K562 (cell line): ENCODE data around the gene SCYL1. TPM values are rescaled to one million over a fixed set of nuclear protein-coding genes. Genes with fewer than 3 reads are reported as not detected.

ENCODE experiments used
- ATAC-seq: fragments of 200-7000 bp; cut with Tn5 transposase; 3 replicates; pipeline ENCODE4 v1.9.1; 2020; ENCODE audit warnings: moderate library complexity
- BruUV-seq: library from RNA; stranded (reverse); fragments of 400-500 nt; replicated peaks from 2 replicates; lab custom pipeline; 2021; lab: Mats Ljungman, UMichigan
- CTCF ChIA-PET: fragments of 300-600 bp; formaldehyde crosslinking; extraction: SDS; loops from one replicate; lab custom pipeline; 2021; ENCODE audit warnings: low intra/inter-chr PET ratio; lab: Yijun Ruan, JAX
- POLR2A ChIA-PET: fragments of 300-600, 350-650 bp; sonication (Branson Sonifier 250); formaldehyde crosslinking; extraction: SDS; loops from one replicate; lab custom pipeline; 2021; ENCODE audit warnings: antibody characterized with exemption, inconsistent platforms; lab: Yijun Ruan, JAX
- DNase-seq, 4 experiments: peaks; one replicate each; pipeline versions ENCODE4 v3.0.0 to v3.0.0-alpha.2; 2011 to 2018; ENCODE audit warnings: low spot score in 3 of 4, mixed read lengths in 3 of 4; ENCODE audit errors: extremely low read depth in 1 of 4
- FAIRE-seq: peaks from 2 replicates; lab custom pipeline; 2011; peaks lifted over from hg19 to GRCh38; lab: Jason Lieb, UNC
- H2AFZ ChIP-seq: 2 replicates; pipeline ENCODE4 v1.6.0; 2011; ENCODE audit warnings: low read depth, low read length, control low read depth, inconsistent platforms
- H3K27ac ChIP-seq: fragments of 200-600 bp; 3 replicates; pipeline ENCODE4 v1.8.0; 2011; ENCODE audit warnings: low read depth, mild to moderate bottlenecking, control low read depth, inconsistent platforms, low read length, moderate library complexity, mixed read lengths; ENCODE audit errors: extremely low read depth
- H3K27me3 ChIP-seq, 2 experiments: fragments of 300-600 bp in 1 of 2; 2 replicates in 1 of 2; 3 replicates in 1 of 2; pipeline versions ENCODE4 v1.6.0 to v1.8.0; 2011; ENCODE audit warnings: inconsistent platforms in 2 of 2, low read length in 2 of 2, mild to moderate bottlenecking in 1 of 2, mixed read lengths in 1 of 2, moderate library complexity in 1 of 2; ENCODE audit not compliant: control insufficient read depth in 2 of 2, insufficient read depth in 2 of 2
- H3K36me3 ChIP-seq: fragments of 300-600 bp; 3 replicates; pipeline ENCODE4 v1.8.0; 2011; ENCODE audit warnings: mild to moderate bottlenecking, low read length, inconsistent platforms; ENCODE audit not compliant: control insufficient read depth, insufficient read depth
- H3K4me1 ChIP-seq, 2 experiments: fragments of 200-600 bp in 1 of 2; replicated peaks in 1 of 2; 2 replicates in 1 of 2; 3 replicates in 1 of 2; pipeline versions ENCODE4 v1.5.1 to v1.8.0; 2011; ENCODE audit warnings: inconsistent platforms in 2 of 2, low read length in 2 of 2, mild to moderate bottlenecking in 1 of 2, mixed read lengths in 1 of 2, moderate library complexity in 1 of 2; ENCODE audit not compliant: control insufficient read depth in 2 of 2, insufficient read depth in 2 of 2
- H3K4me2 ChIP-seq: 2 replicates; pipeline ENCODE4 v1.6.1; 2011; ENCODE audit warnings: low read length, control low read depth, inconsistent platforms, mixed read lengths; ENCODE audit not compliant: insufficient read depth
- H3K4me3 ChIP-seq: fragments of 200-600 bp; sonication (generic), shearing (Covaris generic); 2 replicates; pipeline ENCODE4 v1.5.1; 2016; ENCODE audit warnings: control low read depth, inconsistent platforms
- H3K79me2 ChIP-seq: fragments of 200-600 bp; 3 replicates; pipeline ENCODE4 v1.8.0; 2011; ENCODE audit warnings: low read length, inconsistent platforms; ENCODE audit not compliant: control insufficient read depth, insufficient read depth
- H3K9ac ChIP-seq, 2 experiments: 2 replicates each; pipeline versions ENCODE4 v1.6.0 to v1.6.1; 2011; ENCODE audit warnings: low read depth in 2 of 2, low read length in 2 of 2, control low read depth in 1 of 2, inconsistent platforms in 1 of 2, mild to moderate bottlenecking in 1 of 2, mixed read lengths in 1 of 2; ENCODE audit not compliant: insufficient read depth in 1 of 2
- H3K9me1 ChIP-seq: one replicate; pipeline ENCODE4 v1.6.0; 2011; ENCODE audit warnings: inconsistent platforms, mild to moderate bottlenecking, low read length, moderate library complexity; ENCODE audit not compliant: control insufficient read depth, insufficient read depth
- H3K9me3 ChIP-seq: replicated peaks from 2 replicates; pipeline ENCODE4 v1.5.1; 2011; ENCODE audit warnings: low read depth, low read length, inconsistent platforms; ENCODE audit not compliant: control insufficient read depth, insufficient read depth
- H4K20me1 ChIP-seq: replicated peaks from 2 replicates; pipeline ENCODE4 v1.6.1; 2011; ENCODE audit warnings: low read length, inconsistent platforms, mixed read lengths; ENCODE audit not compliant: control insufficient read depth, insufficient read depth
- CEBPB ChIP-seq: fragments of 450-650 bp; IDR thresholded peaks from 2 replicates; pipeline ENCODE4 v1.6.1; 2016; ENCODE audit warnings: missing genetic modification characterization, missing compliant biosample characterization
- LARP7 ChIP-seq: fragments of 450-650 bp; IDR thresholded peaks from 2 replicates; pipeline ENCODE4 v1.6.1; 2016
- MCM3 ChIP-seq: fragments of 450-650 bp; IDR thresholded peaks from 2 replicates; pipeline ENCODE4 v1.6.1; 2016
- PML ChIP-seq: IDR thresholded peaks from 2 replicates; pipeline ENCODE4 v1.6.1; 2012; ENCODE audit warnings: low read length, inconsistent platforms
- SP2 ChIP-seq: IDR thresholded peaks from 2 replicates; pipeline ENCODE4 v1.6.1; 2011; ENCODE audit warnings: mild to moderate bottlenecking, low read depth, low read length, moderate library complexity; ENCODE audit not compliant: poor library complexity, severe bottlenecking; ENCODE audit errors: extremely low read depth
- TGIF2 ChIP-seq: sonication (generic); formaldehyde crosslinking; IDR thresholded peaks from 2 replicates; pipeline ENCODE4 v1.8.1; 2022; ENCODE audit warnings: mild to moderate bottlenecking, missing genetic modification reagents, moderate library complexity
- ZBED1 ChIP-seq: IDR thresholded peaks from 2 replicates; pipeline ENCODE4 v1.6.1; 2014
- ZNF224 ChIP-seq: sonication (generic); formaldehyde crosslinking; IDR thresholded peaks from 2 replicates; pipeline ENCODE4 v1.8.0; 2022; ENCODE audit warnings: mild to moderate bottlenecking, missing genetic modification reagents
- WGBS: fragments of 100-300 bp; shearing (Covaris generic); methylation state at CpG from one replicate; pipeline ENCODE4 v1.1.6; 2016; ENCODE audit warnings: low coverage, mixed read lengths; ENCODE audit not compliant: insufficient coverage; ENCODE audit errors: missing lambda C conversion rate; 5-methylcytosine and 5-hydroxymethylcytosine counted together
- in situ Hi-C: fragments of 300-500 bp; cut with MboI; formaldehyde crosslinking; loops from 4 replicates; pipeline ENCODE4 v1.15.0; 2018; ENCODE audit warnings: inconsistent platforms, mixed read lengths
- intact Hi-C: fragments of 100-400 bp; cut with micrococcal nuclease; formaldehyde crosslinking; loops from 2 replicates; pipeline ENCODE4 v1.14.2; 2022
- polyA plus RNA-seq, 8 experiments: library from polyadenylated mRNA; depleted of rRNA in 4 of 8; stranded (reverse) in 5 of 8; unstranded in 3 of 8; fragments of >200 nt; fragmentation: Nextera tagmentation in 2 of 8; fragmentation: Illumina TruSeq in 1 of 8; extraction: Ambion mirVana in 2 of 8; extraction: Trizol in 1 of 8; gene quantifications; 2 replicates each; pipeline versions ENCODE4 v1.2.1 to v1.2.3, GENCODE V29; 2011 to 2014; ENCODE audit warnings: inconsistent platforms in 1 of 8, missing spikeins in 1 of 8
- total RNA-seq, 7 experiments: library from RNA; depleted of rRNA in 6 of 7; stranded (reverse); fragments of >200 nt in 6 of 7; fragmentation: Illumina TruSeq in 2 of 7; extraction: Trizol in 2 of 7; gene quantifications; 2 replicates each; pipeline versions ENCODE4 v1.2.1 to v1.2.3, GENCODE V29; 2011 to 2021; ENCODE audit warnings: low replicate concordance in 1 of 7
- TF ChIP-seq, protein P1 (sequence below): fragments of 250-450 bp; sonication (Bioruptor Pico); IDR thresholded peaks from 2 replicates; pipeline ENCODE4 v1.8.0; 2021; ENCODE audit warnings: moderate library complexity, mild to moderate bottlenecking, inconsistent platforms
- TF ChIP-seq, protein P2 (sequence below): sonication (generic); formaldehyde crosslinking; IDR thresholded peaks from 2 replicates; pipeline ENCODE4 v1.8.0; 2022; ENCODE audit warnings: mild to moderate bottlenecking, missing genetic modification reagents
- TF ChIP-seq, protein P3 (sequence below): IDR thresholded peaks from 3 replicates; pipeline ENCODE4 v1.6.1; 2011; ENCODE audit warnings: borderline replicate concordance, mild to moderate bottlenecking; ENCODE audit not compliant: insufficient read length, insufficient read depth

Gene SCYL1
- total and polyA plus RNA-seq, 9 of the 15 experiments (the other 6 are each of a cell fraction or from before 2014, with no cell fraction given): 1.9 to 145 (median 57.6) TPM

DNA sequence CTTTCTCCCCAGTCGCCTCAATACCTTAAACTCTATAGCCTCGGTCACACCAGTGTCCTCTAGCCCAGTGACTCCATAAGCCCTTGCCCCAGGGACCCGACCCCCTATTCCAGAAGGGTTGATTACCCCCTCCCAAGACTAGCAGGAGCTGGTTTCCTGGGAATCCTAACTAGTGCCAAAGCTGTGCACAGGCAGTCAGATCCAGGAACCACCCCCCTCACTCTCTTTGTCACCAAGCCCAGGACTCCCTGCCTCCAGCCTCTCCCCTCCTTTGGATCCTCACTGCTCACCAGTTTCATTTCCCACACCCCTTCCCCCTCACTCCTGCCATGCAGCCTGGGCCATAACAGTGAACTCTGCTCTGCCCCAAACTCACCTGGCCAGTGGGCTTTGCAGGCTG lies 23.5 kb downstream of the SCYL1 start:
- intact Hi-C loops: loop anchor here (10.0 kb wide), 1 partner anchor 266 kb away; no protein-coding TSS in a partner anchor
- Histone ChIP-seq H4K20me1 (0 out of 2 replicates have a peak, but pooled peaks cover 8% of the 10 kb centered on the region), H3K9me3 (no peaks in the 10 kb centered on the region), H3K27me3 (no peaks in the 10 kb centered on the region), H3K36me3 (no peaks in the 10 kb centered on the region), H3K4me2 (no peak overlapping the region), H3K9me1 (no peaks in the 10 kb centered on the region), H3K27ac (no peak overlapping the region), H2AFZ (no peak overlapping the region), H3K9ac (no peak overlapping the region; a peak in 1 of 4 replicates), H3K4me1 (peaks cover 35 to 69% of the 10 kb centered on the region in 2 experiments)
- ATAC-seq (no peak), FAIRE-seq (no peak)
- ChIA-PET POLR2A (interaction anchor here (0.7 to 2.0 kb wide), 2 partner anchors 33 to 49 kb away, joined by 3 to 8 read pairs; partner anchors contain the start of gene MALAT1), CTCF (no interaction called here)
- BruUV-seq: no TSS peak
- WGBS: 53% methylated on average over 3 of the region's 3 CpGs
- TF ChIP-seq PML (no peak), MCM3 (no peak), LARP7 (no peak)
- TF ChIP-seq, all 486 proteins: peak for 0
- Histone ChIP-seq H3K4me3 (no peak overlapping the region), H3K79me2 (no peaks in the 10 kb centered on the region)
- no peak for DNase-seq
- in situ Hi-C loops: no loop called here

DNA sequence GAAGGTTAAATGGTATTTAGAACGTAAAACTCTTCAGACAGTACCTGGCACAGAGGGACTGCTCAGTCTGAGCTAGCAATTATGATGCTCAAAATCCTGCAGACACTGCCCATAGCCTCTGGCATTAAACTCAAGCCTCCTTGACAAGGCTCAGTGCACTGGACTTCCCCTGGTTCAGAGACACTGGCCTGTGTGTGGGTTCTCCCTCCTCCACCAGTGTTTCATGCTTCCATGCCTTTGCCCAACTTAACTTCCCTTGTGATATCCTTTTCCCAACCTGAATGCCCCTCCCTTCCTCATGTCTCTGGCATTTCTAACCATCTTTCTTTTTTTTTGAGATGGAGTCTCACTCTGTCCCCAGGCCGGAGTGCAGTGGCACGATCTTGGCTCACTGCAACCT lies 24.2 kb downstream of the SCYL1 start:
- ChIA-PET CTCF (no interaction called here), POLR2A (interaction anchor here (2.0 kb wide), 1 partner anchor 50 kb away, joined by 8 read pairs; the partner anchor contains the start of gene MALAT1)
- 59% methylated on average over 3 of the region's 3 CpGs for WGBS
- peaks cover 42 to 76% of the 10 kb centered on the region in 2 experiments for H3K4me1 ChIP-seq
- no peaks in the 10 kb centered on the region for H3K9me1 ChIP-seq
- H3K36me3 ChIP-seq: no peaks in the 10 kb centered on the region
- H3K79me2 ChIP-seq: no peaks in the 10 kb centered on the region
- no peaks in the 10 kb centered on the region for H3K9me3 ChIP-seq
- no peak overlapping the region for H3K4me2 ChIP-seq
- H3K4me3 ChIP-seq: no peak overlapping the region
- no peaks in the 10 kb centered on the region for H3K27me3 ChIP-seq
- in situ Hi-C loops (no loop called here), intact Hi-C loops (loop anchor here (10.0 kb wide), 1 partner anchor 266 kb away; no protein-coding TSS in a partner anchor)
- no TSS peak for BruUV-seq
- no peak overlapping the region for H3K9ac ChIP-seq
- ATAC-seq (no peak), DNase-seq (no peak), FAIRE-seq (no peak)
- 0 out of 2 replicates have a peak, but pooled peaks cover 8% of the 10 kb centered on the region for H4K20me1 ChIP-seq
- no peak overlapping the region for H2AFZ ChIP-seq
- H3K27ac ChIP-seq: no peak overlapping the region
- TF ChIP-seq SP2: no peak
- no peak for TF ChIP-seq ZBED1
- TF ChIP-seq, protein P1, sequence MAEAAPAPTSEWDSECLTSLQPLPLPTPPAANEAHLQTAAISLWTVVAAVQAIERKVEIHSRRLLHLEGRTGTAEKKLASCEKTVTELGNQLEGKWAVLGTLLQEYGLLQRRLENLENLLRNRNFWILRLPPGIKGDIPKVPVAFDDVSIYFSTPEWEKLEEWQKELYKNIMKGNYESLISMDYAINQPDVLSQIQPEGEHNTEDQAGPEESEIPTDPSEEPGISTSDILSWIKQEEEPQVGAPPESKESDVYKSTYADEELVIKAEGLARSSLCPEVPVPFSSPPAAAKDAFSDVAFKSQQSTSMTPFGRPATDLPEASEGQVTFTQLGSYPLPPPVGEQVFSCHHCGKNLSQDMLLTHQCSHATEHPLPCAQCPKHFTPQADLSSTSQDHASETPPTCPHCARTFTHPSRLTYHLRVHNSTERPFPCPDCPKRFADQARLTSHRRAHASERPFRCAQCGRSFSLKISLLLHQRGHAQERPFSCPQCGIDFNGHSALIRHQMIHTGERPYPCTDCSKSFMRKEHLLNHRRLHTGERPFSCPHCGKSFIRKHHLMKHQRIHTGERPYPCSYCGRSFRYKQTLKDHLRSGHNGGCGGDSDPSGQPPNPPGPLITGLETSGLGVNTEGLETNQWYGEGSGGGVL (CRISPR knock-in tag): no peak
- no peak for TF ChIP-seq CEBPB (tag)
- no peak for TF ChIP-seq ZNF224 (CRISPR knock-in tag)
- TF ChIP-seq, protein P2, sequence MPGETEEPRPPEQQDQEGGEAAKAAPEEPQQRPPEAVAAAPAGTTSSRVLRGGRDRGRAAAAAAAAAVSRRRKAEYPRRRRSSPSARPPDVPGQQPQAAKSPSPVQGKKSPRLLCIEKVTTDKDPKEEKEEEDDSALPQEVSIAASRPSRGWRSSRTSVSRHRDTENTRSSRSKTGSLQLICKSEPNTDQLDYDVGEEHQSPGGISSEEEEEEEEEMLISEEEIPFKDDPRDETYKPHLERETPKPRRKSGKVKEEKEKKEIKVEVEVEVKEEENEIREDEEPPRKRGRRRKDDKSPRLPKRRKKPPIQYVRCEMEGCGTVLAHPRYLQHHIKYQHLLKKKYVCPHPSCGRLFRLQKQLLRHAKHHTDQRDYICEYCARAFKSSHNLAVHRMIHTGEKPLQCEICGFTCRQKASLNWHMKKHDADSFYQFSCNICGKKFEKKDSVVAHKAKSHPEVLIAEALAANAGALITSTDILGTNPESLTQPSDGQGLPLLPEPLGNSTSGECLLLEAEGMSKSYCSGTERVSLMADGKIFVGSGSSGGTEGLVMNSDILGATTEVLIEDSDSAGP (CRISPR knock-in tag): no peak
- TF ChIP-seq, protein P3, sequence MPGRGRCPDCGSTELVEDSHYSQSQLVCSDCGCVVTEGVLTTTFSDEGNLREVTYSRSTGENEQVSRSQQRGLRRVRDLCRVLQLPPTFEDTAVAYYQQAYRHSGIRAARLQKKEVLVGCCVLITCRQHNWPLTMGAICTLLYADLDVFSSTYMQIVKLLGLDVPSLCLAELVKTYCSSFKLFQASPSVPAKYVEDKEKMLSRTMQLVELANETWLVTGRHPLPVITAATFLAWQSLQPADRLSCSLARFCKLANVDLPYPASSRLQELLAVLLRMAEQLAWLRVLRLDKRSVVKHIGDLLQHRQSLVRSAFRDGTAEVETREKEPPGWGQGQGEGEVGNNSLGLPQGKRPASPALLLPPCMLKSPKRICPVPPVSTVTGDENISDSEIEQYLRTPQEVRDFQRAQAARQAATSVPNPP: no peak
- no peak for TF ChIP-seq TGIF2
